ENCODE data around the gene SLAIN2.

GRCh38 chr4:48409203-48409602 lies 67.9 kb downstream of the SLAIN2 start:
- TF ChIP-seq, protein P1, sequence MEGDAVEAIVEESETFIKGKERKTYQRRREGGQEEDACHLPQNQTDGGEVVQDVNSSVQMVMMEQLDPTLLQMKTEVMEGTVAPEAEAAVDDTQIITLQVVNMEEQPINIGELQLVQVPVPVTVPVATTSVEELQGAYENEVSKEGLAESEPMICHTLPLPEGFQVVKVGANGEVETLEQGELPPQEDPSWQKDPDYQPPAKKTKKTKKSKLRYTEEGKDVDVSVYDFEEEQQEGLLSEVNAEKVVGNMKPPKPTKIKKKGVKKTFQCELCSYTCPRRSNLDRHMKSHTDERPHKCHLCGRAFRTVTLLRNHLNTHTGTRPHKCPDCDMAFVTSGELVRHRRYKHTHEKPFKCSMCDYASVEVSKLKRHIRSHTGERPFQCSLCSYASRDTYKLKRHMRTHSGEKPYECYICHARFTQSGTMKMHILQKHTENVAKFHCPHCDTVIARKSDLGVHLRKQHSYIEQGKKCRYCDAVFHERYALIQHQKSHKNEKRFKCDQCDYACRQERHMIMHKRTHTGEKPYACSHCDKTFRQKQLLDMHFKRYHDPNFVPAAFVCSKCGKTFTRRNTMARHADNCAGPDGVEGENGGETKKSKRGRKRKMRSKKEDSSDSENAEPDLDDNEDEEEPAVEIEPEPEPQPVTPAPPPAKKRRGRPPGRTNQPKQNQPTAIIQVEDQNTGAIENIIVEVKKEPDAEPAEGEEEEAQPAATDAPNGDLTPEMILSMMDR (IDR thresholded peaks at IDR 0.05; ENCODE audit: insufficient read depth, low read depth, low read length), result no peak
- no peak for TF ChIP-seq EZH2 (IDR thresholded peaks at IDR 0.05; ENCODE audit: insufficient read depth, low read length)
